ENCODE data around the gene EIPR1.
"Not testable (repeated sequence)": the region's sequence is repeated elsewhere in the genome, so short reads cannot be mapped to it uniquely, and the experiment has no call there.

EIPR1 gene

GRCh38 chr2:3185256-3185655 lies 192.4 kb downstream of the EIPR1 start:
- no peak for DNase-seq

- no peak for DNase-seq
Measured at GRCh38 chr2:3184167-3184566, 193.5 kb downstream of the EIPR1 start.

- no peak for DNase-seq
Measured at GRCh38 chr2:3183766-3184165, 193.9 kb downstream of the EIPR1 start.

- no peak for DNase-seq
Measured at GRCh38 chr2:3182848-3183247, 194.8 kb downstream of the EIPR1 start.

GRCh38 chr2:3181416-3182010 lies 196.1 kb downstream of the EIPR1 start:
- no peak for DNase-seq

GRCh38 chr2:3180909-3181221 lies 196.8 kb downstream of the EIPR1 start:
- not testable (repeated sequence) for DNase-seq

GRCh38 chr2:3180082-3180908 lies 197.3 kb downstream of the EIPR1 start:
- no peak for DNase-seq

- no peak for DNase-seq
Measured at GRCh38 chr2:3179626-3180025, 198.0 kb downstream of the EIPR1 start.

- no peak for DNase-seq
Measured at GRCh38 chr2:3179208-3179607, 198.4 kb downstream of the EIPR1 start.

GRCh38 chr2:3178578-3179031 lies 199.0 kb downstream of the EIPR1 start:
- DNase-seq, result no peak

- DNase-seq, result no peak
Measured at GRCh38 chr2:3177891-3178577, 199.6 kb downstream of the EIPR1 start.

GRCh38 chr2:3176869-3177255 lies 200.8 kb downstream of the EIPR1 start:
- DNase-seq, result no peak

GRCh38 chr2:3176071-3176868 lies 201.3 kb downstream of the EIPR1 start:
- DNase-seq, result no peak

- DNase-seq, result no peak
Measured at GRCh38 chr2:3175568-3175955, 202.1 kb downstream of the EIPR1 start.

- no peak for DNase-seq
Measured at GRCh38 chr2:3174626-3175567, 202.7 kb downstream of the EIPR1 start.

- DNase-seq, result no peak
Measured at GRCh38 chr2:3173031-3173430, 204.6 kb downstream of the EIPR1 start.

- no peak for DNase-seq
Measured at GRCh38 chr2:3172265-3172935, 205.2 kb downstream of the EIPR1 start.

GRCh38 chr2:3171564-3172264 lies 205.9 kb downstream of the EIPR1 start:
- DNase-seq, result no peak

- no peak for DNase-seq
Measured at GRCh38 chr2:3170792-3171455, 206.7 kb downstream of the EIPR1 start.
